HCT116 (cell line): ENCODE data around the gene ASPRV1. TPM values are rescaled to one million over a fixed set of nuclear protein-coding genes. Genes with fewer than 3 reads are reported as not detected.

ENCODE experiments used
- ATAC-seq: fragments of 200-7000 bp; cut with Tn5 transposase; 2 replicates; pipeline ENCODE4 v1.9.1; 2020; ENCODE audit warnings: mild to moderate bottlenecking, moderate library complexity
- BruUV-seq: library from RNA; stranded (reverse); fragments of 400-500 nt; replicated peaks from 2 replicates; lab custom pipeline; 2021; lab: Mats Ljungman, UMichigan
- CTCF ChIA-PET: fragments of 300-600 bp; sonication (Branson Sonifier 250); formaldehyde crosslinking; loops from one replicate; lab custom pipeline; 2021; ENCODE audit warnings: antibody characterized with exemption; lab: Charles Lee
- POLR2A ChIA-PET: fragments of 300-600, 350-600 bp; sonication (Branson Sonifier 250); formaldehyde crosslinking; loops from one replicate; lab custom pipeline; 2021; ENCODE audit warnings: antibody characterized with exemption; lab: Charles Lee
- RAD21 ChIA-PET, 2 experiments: fragments of 300-600 bp; sonication (Branson Sonifier 250); formaldehyde crosslinking; loops; one replicate each; lab custom pipeline; 2023; ENCODE audit warnings: low total read pairs in 2 of 2; ENCODE audit not compliant: uncharacterized antibody in 2 of 2, unreplicated experiment in 2 of 2, low non-redundant PET in 1 of 2; lab: Charles Lee
- DNase-seq: peaks from one replicate; pipeline ENCODE4 v3.0.0-alpha.2; 2010; ENCODE audit warnings: low read depth, low spot score
- H2AFZ ChIP-seq: fragments of 200-600 bp; shearing (Covaris generic), sonication (generic); 2 replicates; pipeline ENCODE4 v1.6.1; 2017; ENCODE audit warnings: low read depth, mixed run types, mixed read lengths, antibody characterized with exemption, low read length; ENCODE audit not compliant: poor library complexity, severe bottlenecking
- H3K27ac ChIP-seq: 2 replicates; pipeline ENCODE4 v1.5.1; 2012; ENCODE audit warnings: low read depth, low read length
- H3K27me3 ChIP-seq: fragments of 200-600 bp; sonication (generic); 2 replicates; pipeline ENCODE4 v1.6.1; 2016; ENCODE audit warnings: mixed run types, low read length, mixed read lengths; ENCODE audit not compliant: insufficient read depth
- H3K36me3 ChIP-seq, 2 experiments: fragments of 200-500 bp in 1 of 2; fragments of 200-600 bp in 1 of 2; sonication (Bioruptor generic) in 1 of 2; sonication (generic) in 1 of 2; 2 replicates each; pipeline versions ENCODE4 v1.5.1 to v1.6.1; 2014 to 2016; ENCODE audit warnings: low read length in 2 of 2, inconsistent platforms in 1 of 2, mixed read lengths in 1 of 2, mixed run types in 1 of 2; ENCODE audit not compliant: insufficient read depth in 2 of 2, control insufficient read depth in 1 of 2
- H3K4me1 ChIP-seq, 2 experiments: fragments of 200-600 bp in 1 of 2; sonication (generic) in 1 of 2; 2 replicates each; pipeline versions ENCODE4 v1.5.1 to v1.6.1; 2012 to 2017; ENCODE audit warnings: low read length in 2 of 2, inconsistent platforms in 1 of 2, mild to moderate bottlenecking in 1 of 2, mixed read lengths in 1 of 2, mixed run types in 1 of 2, moderate library complexity in 1 of 2; ENCODE audit not compliant: insufficient read depth in 2 of 2, control insufficient read depth in 1 of 2
- H3K4me2 ChIP-seq: fragments of 200-600 bp; sonication (generic); 2 replicates; pipeline ENCODE4 v1.6.1; 2017; ENCODE audit warnings: mixed run types, low read length, mixed read lengths
- H3K4me3 ChIP-seq, 2 experiments: fragments of 200-600 bp in 1 of 2; sonication (generic) in 1 of 2; replicated peaks in 1 of 2; 2 replicates each; pipeline ENCODE4 v1.5.1; 2011 to 2016; ENCODE audit warnings: low read length in 2 of 2, control low read depth in 1 of 2, low read depth in 1 of 2, mild to moderate bottlenecking in 1 of 2, mixed read lengths in 1 of 2, mixed run types in 1 of 2
- H3K79me2 ChIP-seq: fragments of 200-600 bp; sonication (generic); 2 replicates; pipeline ENCODE4 v1.6.1; 2017; ENCODE audit warnings: mild to moderate bottlenecking, mixed run types, low read length, moderate library complexity, mixed read lengths; ENCODE audit not compliant: insufficient read depth
- H3K9ac ChIP-seq: fragments of 200-600 bp; sonication (generic); 2 replicates; pipeline ENCODE4 v1.6.1; 2016; ENCODE audit warnings: low read length, mixed read lengths
- H3K9me2 ChIP-seq: fragments of 200-600 bp; sonication (generic), shearing (Covaris generic); 2 replicates; pipeline ENCODE4 v1.6.1; 2017; ENCODE audit warnings: mixed run types, mild to moderate bottlenecking, moderate library complexity; ENCODE audit not compliant: insufficient read depth
- H3K9me3 ChIP-seq, 2 experiments: fragments of 200-500 bp in 1 of 2; fragments of 200-600 bp in 1 of 2; sonication (Bioruptor generic) in 1 of 2; sonication (generic) in 1 of 2; 2 replicates each; pipeline ENCODE4 v1.6.1; 2014 to 2017; ENCODE audit warnings: low read length in 2 of 2, mixed read lengths in 2 of 2, inconsistent platforms in 1 of 2, low read depth in 1 of 2, mild to moderate bottlenecking in 1 of 2, mixed run types in 1 of 2, moderate library complexity in 1 of 2; ENCODE audit not compliant: control insufficient read depth in 1 of 2, insufficient read depth in 1 of 2
- H4K20me1 ChIP-seq: fragments of 200-600 bp; sonication (generic), shearing (Covaris generic); 2 replicates; pipeline ENCODE4 v1.6.1; 2017; ENCODE audit warnings: mixed run types, mild to moderate bottlenecking, moderate library complexity; ENCODE audit not compliant: insufficient read depth
- CBX3 ChIP-seq: IDR thresholded peaks from 2 replicates; pipeline ENCODE4 v1.6.1; 2012; ENCODE audit warnings: low read depth
- CEBPB ChIP-seq: IDR thresholded peaks from 2 replicates; pipeline ENCODE4 v1.6.1; 2012; ENCODE audit warnings: low read depth
- EGR1 ChIP-seq: IDR thresholded peaks from 2 replicates; pipeline ENCODE4 v1.6.1; 2012; ENCODE audit warnings: low read depth
- EZH2phosphoT487 ChIP-seq: fragments of 200-600 bp; IDR thresholded peaks from 2 replicates; pipeline ENCODE4 v1.6.1; 2018; ENCODE audit warnings: antibody characterized with exemption, borderline replicate concordance
- JUND ChIP-seq: IDR thresholded peaks from 2 replicates; pipeline ENCODE4 v1.6.1; 2012
- MAX ChIP-seq: IDR thresholded peaks from 2 replicates; pipeline ENCODE4 v1.6.1; 2012
- POLR2A ChIP-seq: IDR thresholded peaks from 2 replicates; pipeline ENCODE4 v1.7.0; 2011; ENCODE audit warnings: borderline replicate concordance; ENCODE audit not compliant: insufficient read depth, insufficient read length; ENCODE audit errors: extremely low read depth
- POLR2AphosphoS5 ChIP-seq: IDR thresholded peaks from 2 replicates; pipeline ENCODE4 v1.6.1; 2011; ENCODE audit warnings: mild to moderate bottlenecking, low read depth, low read length, moderate library complexity
- SP1 ChIP-seq: IDR thresholded peaks from 2 replicates; pipeline ENCODE4 v1.6.1; 2012; ENCODE audit warnings: low read depth
- SRF ChIP-seq: IDR thresholded peaks from 2 replicates; pipeline ENCODE4 v1.6.1; 2012; ENCODE audit warnings: low read depth
- TCF7L2 ChIP-seq: IDR thresholded peaks from 2 replicates; pipeline ENCODE4 v1.7.0; 2011; ENCODE audit warnings: borderline replicate concordance, inconsistent platforms; ENCODE audit not compliant: insufficient read depth, insufficient read length; ENCODE audit errors: extremely low read depth
- YY1 ChIP-seq: IDR thresholded peaks from 2 replicates; pipeline ENCODE4 v1.6.1; 2011; ENCODE audit warnings: low read length, low read depth, moderate library complexity, mild to moderate bottlenecking; ENCODE audit not compliant: insufficient replicate concordance; ENCODE audit errors: extremely low read depth
- ZFX ChIP-seq: fragments of 450-650 bp; IDR thresholded peaks from 2 replicates; pipeline ENCODE4 v1.6.1; 2017
- intact Hi-C: fragments of 100-400 bp; cut with micrococcal nuclease; formaldehyde crosslinking; loops from 2 replicates; pipeline ENCODE4 v1.10.0; 2022
- total RNA-seq: library from RNA; stranded (reverse); gene quantifications from one replicate; pipeline ENCODE4 v1.2.1, GENCODE V29; 2021; ENCODE audit not compliant: unreplicated experiment

The ASPRV1 gene
- total RNA-seq, 1 experiment from 2014 or later = 1.1 TPM

- H3K27me3 ChIP-seq = no peaks in the 10 kb centered on the region
- H3K4me1 ChIP-seq = peaks cover 19 to 28% of the 10 kb centered on the region in 2 experiments
- H3K9me2 ChIP-seq = no peaks in the 10 kb centered on the region
- ATAC-seq (no peak), DNase-seq (no peak)
- BruUV-seq = no TSS peak
- no peaks in the 10 kb centered on the region for H3K36me3 ChIP-seq
- no peak overlapping the region for H3K27ac ChIP-seq
- no peak for TF ChIP-seq CBX3
- no peak for TF ChIP-seq SP1
- no peak for TF ChIP-seq YY1
- no peak for TF ChIP-seq MAX
- no peak for TF ChIP-seq CEBPB
- no peak for TF ChIP-seq EGR1
- TF ChIP-seq JUND = no peak
- TF ChIP-seq POLR2A = no peak
- TF ChIP-seq POLR2AphosphoS5 = no peak
- TF ChIP-seq TCF7L2 = no peak
- TF ChIP-seq ZFX = no peak
- no peak for TF ChIP-seq SRF
- TF ChIP-seq EZH2phosphoT487 = no peak
- ChIA-PET POLR2A (no interaction called here), RAD21 (no interaction called here), CTCF (no interaction called here)
- no peak overlapping the region for H3K4me3 ChIP-seq
- H4K20me1 ChIP-seq = no peaks in the 10 kb centered on the region
- no peak overlapping the region for H3K4me2 ChIP-seq
- no peaks in the 10 kb centered on the region for H3K79me2 ChIP-seq
- intact Hi-C loops = no loop called here
- H2AFZ ChIP-seq = no peak overlapping the region
- H3K9ac ChIP-seq = no peak overlapping the region
- no peaks in the 10 kb centered on the region for H3K9me3 ChIP-seq
Observed at GRCh38 chr2:69948963-69949645, 12.3 kb downstream of the ASPRV1 start.
